Breast epithelium (tissue), 4 donors: ENCODE data around the gene HOXB1. TPM values are rescaled to one million over a fixed set of nuclear protein-coding genes. Genes with fewer than 3 reads are reported as not detected.

Experiments used
- DNase-seq, 2 donors: peaks; one replicate each; pipeline ENCODE4 v3.0.0-alpha.2; 2019; ENCODE audit warnings: low spot score in 2 of 2
- H3K27ac ChIP-seq, 2 donors: fragments of 200-600 bp; sonication (generic) in 1 of 2; one replicate each; pipeline ENCODE4 v1.5.1; 2016 to 2019; ENCODE audit warnings: mild to moderate bottlenecking in 1 of 2
- H3K27me3 ChIP-seq, 2 donors: fragments of 200-600 bp; sonication (generic) in 1 of 2; one replicate each; pipeline versions ENCODE4 v1.5.1 to v1.6.0; 2017 to 2019; ENCODE audit warnings: control low read depth in 1 of 2, mild to moderate bottlenecking in 1 of 2
- H3K36me3 ChIP-seq: fragments of 200-600 bp; one replicate; pipeline ENCODE4 v1.5.1; 2019
- H3K4me1 ChIP-seq, 2 donors: fragments of 200-600 bp; sonication (generic); one replicate each; pipeline ENCODE4 v1.5.1; 2016 to 2019; ENCODE audit warnings: control low read depth in 1 of 2
- H3K4me3 ChIP-seq, 3 donors: fragments of 200-600 bp; sonication (generic); 1 replicate in 2 of 3; 2 replicates in 1 of 3; pipeline ENCODE4 v1.5.1; 2016 to 2019; ENCODE audit warnings: mild to moderate bottlenecking in 3 of 3, moderate library complexity in 2 of 3
- H3K9me3 ChIP-seq, 2 donors: fragments of 200-600 bp; sonication (generic) in 1 of 2; one replicate each; pipeline ENCODE4 v1.5.1; 2016 to 2019; ENCODE audit warnings: control low read depth in 1 of 2
- POLR2A ChIP-seq: fragments of 450-650 bp; IDR thresholded peaks from one replicate; pipeline ENCODE4 v1.6.1; 2016; ENCODE audit warnings: antibody characterized with exemption, mild to moderate bottlenecking, moderate library complexity
- POLR2AphosphoS5 ChIP-seq, 3 donors: sonication (generic); formaldehyde crosslinking; IDR thresholded peaks; one replicate each; pipeline ENCODE4 v1.6.1; 2017; ENCODE audit warnings: antibody characterized with exemption in 3 of 3
- intact Hi-C: fragments of 100-400 bp; cut with DNase I; formaldehyde crosslinking; loops from one replicate; pipeline ENCODE4 v1.15.1; 2023; ENCODE audit warnings: low total_unique reads
- total RNA-seq, 3 donors: library from RNA; depleted of rRNA; stranded (reverse); fragments of >200 nt; gene quantifications; one replicate each; pipeline ENCODE4 v1.1.0, GENCODE V29; 2016
- TF ChIP-seq, protein P1 (sequence below), 3 donors: fragments of 450-650 bp; IDR thresholded peaks; one replicate each; pipeline ENCODE4 v1.5.1; 2016 to 2017; ENCODE audit warnings: antibody characterized with exemption in 3 of 3, mild to moderate bottlenecking in 3 of 3, moderate library complexity in 3 of 3

Gene HOXB1
- total RNA-seq, 3 donors from 2014 or later: not detected

DNA sequence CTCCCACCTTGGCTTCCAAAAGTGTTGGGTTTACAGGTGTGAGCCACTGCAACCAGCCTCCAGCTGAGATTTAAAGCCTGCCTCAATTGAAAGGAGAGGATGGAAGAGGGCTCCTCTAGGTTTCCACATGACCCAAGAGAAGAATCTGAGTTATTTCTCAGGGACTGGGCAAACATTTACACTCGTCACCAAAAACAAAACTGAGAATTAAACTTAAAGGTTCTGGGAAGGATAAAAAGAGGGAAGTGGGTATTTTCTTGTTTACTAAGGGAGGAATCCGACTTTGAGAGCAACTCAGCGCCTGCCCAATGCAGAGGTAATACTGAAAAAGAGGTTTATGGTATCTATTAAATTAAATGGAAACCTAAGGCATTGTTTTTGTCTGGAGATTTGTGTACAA is 13.3 kb downstream of the HOXB1 start:
- TF ChIP-seq POLR2A (no peak), POLR2AphosphoS5 (IDR thresholded peaks at IDR 0.05) (no peak)
- TF ChIP-seq, protein P1, sequence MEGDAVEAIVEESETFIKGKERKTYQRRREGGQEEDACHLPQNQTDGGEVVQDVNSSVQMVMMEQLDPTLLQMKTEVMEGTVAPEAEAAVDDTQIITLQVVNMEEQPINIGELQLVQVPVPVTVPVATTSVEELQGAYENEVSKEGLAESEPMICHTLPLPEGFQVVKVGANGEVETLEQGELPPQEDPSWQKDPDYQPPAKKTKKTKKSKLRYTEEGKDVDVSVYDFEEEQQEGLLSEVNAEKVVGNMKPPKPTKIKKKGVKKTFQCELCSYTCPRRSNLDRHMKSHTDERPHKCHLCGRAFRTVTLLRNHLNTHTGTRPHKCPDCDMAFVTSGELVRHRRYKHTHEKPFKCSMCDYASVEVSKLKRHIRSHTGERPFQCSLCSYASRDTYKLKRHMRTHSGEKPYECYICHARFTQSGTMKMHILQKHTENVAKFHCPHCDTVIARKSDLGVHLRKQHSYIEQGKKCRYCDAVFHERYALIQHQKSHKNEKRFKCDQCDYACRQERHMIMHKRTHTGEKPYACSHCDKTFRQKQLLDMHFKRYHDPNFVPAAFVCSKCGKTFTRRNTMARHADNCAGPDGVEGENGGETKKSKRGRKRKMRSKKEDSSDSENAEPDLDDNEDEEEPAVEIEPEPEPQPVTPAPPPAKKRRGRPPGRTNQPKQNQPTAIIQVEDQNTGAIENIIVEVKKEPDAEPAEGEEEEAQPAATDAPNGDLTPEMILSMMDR (IDR thresholded peaks at IDR 0.05): no peak
- intact Hi-C loops: no loop called here
- no peak overlapping the region for H3K27ac ChIP-seq

DNA sequence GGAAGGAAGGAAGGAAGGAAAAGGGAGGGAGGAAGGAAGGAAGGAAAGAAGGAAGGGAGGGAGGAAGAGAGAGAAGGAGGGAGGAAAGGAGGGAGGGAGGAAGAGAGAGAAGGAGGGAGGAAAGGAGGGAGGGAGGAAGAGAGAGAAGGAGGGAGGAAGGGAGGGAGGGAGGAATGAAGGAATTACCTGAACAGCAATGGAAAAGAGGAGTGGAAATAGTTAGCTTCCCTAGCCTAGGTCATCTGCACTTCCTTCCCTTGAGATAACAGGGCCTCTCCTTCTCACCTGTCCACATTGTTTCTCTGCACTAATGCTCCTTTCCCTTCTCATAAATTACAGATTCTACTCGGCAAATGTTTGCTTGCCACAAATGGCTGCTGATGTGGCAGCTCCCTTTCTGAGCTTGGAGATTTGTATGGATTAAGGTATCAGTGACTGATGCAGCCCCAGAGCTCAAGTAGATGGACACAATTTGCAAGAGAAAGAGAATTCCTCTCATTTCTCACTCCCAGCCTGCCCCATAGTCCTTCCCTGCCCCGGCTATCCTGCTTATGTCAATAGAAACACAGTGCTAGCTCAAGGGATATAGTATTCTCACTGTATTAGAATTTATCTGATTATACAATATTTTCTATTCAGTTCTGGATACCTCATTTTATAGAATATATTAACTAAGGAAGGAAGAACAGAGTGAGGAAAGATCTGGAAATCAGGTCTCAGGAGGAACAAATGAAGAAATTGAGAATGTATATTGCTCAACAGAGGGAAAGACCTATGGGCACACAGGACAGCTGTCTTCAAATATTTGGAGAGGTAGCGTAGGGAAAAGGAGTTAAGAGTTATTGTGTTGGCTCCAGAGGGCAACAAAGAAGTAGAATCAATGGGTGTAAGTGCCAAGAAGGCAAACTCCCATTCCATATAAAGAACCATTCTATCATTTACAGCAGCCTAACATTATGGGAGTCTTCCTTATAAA is 14.6 kb downstream of the HOXB1 start:
- TF ChIP-seq POLR2AphosphoS5 (IDR thresholded peaks at IDR 0.05) (no peak), POLR2A (no peak)
- TF ChIP-seq, protein P1 (IDR thresholded peaks at IDR 0.05): no peak
- no peak overlapping the region for H3K4me3 ChIP-seq
- intact Hi-C loops: no loop called here
- H3K27me3 ChIP-seq: no peaks in the 10 kb centered on the region
- no peaks in the 10 kb centered on the region for H3K4me1 ChIP-seq
- H3K9me3 ChIP-seq: no peaks in the 10 kb centered on the region
- H3K36me3 ChIP-seq: no peaks in the 10 kb centered on the region
- DNase-seq: no peak
- H3K27ac ChIP-seq: peak overlapping the region in 1 of 2 donors; percentile 32

More for the DNA sequence above, 13.3 kb downstream of the HOXB1 start:
- no peak for DNase-seq
- no peaks in the 10 kb centered on the region for H3K9me3 ChIP-seq
- H3K4me3 ChIP-seq: no peak overlapping the region
- H3K27me3 ChIP-seq: no peaks in the 10 kb centered on the region
- no peaks in the 10 kb centered on the region for H3K36me3 ChIP-seq
- no peaks in the 10 kb centered on the region for H3K4me1 ChIP-seq

DNA sequence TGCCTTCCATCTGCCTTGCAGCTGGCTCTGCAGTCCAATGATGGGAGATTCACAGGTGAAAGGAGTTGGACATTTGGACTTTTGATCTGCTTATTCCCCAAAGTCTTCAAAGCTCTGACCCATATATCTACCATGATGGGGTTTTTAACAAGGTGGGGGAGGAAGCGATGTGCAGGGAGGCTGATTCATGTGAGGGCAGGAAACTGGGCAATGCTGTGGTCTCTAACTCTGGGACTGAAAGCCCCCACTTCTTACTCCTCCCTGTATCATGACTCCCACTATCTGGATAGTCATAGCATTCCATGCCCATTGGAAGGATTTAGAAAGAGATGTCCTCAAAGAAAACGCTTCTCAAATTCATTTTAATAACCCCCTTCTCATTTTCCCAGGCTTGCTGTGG is 16.3 kb downstream of the HOXB1 start:
- no peak overlapping the region for H3K4me3 ChIP-seq
- no peak overlapping the region for H3K27ac ChIP-seq
- no peak for TF ChIP-seq POLR2AphosphoS5 (IDR thresholded peaks at IDR 0.05)
- TF ChIP-seq, protein P1 (IDR thresholded peaks at IDR 0.05): no peak
- TF ChIP-seq POLR2A: no peak
- H3K4me1 ChIP-seq: no peaks in the 10 kb centered on the region
- no peaks in the 10 kb centered on the region for H3K9me3 ChIP-seq
- intact Hi-C loops: no loop called here
- no peak for DNase-seq
- H3K27me3 ChIP-seq: no peaks in the 10 kb centered on the region
- no peaks in the 10 kb centered on the region for H3K36me3 ChIP-seq

DNA sequence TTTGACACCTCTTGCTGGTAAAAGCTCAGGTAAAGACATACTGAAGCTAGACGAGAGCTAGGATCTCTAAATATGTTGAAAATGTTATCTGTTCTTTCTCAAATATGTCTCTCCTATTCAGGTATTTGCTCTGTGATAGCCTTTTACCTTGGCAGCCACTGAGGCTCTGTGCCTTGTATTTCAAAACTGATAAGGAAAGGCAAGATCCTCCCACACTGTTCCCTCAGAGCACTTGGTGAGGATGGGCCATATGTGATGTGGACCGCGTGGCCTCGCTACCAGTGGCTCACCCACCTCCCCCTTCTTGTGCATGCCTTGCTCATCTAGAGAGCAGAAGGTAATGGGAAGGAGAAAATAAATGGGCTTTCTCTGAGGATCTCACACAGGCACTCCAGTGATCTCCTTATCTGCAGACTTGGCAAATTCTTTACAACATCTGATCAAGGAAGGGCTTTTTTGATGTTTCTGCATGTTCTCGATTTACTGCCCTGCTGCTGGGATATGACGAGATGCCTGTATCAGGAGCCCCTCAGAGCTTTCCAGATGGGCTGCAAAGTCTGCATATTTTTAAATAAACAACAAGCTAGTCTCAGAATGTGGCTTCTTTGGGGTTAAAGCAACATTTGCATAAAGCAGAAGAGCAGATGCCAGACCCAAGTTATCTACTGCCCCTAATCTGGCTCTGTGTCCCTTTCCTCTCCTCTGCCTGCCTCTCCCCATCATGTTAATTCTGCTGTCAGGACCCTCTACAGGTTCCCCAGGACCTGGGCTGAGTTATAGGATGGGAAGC is 16.9 kb downstream of the HOXB1 start:
- TF ChIP-seq POLR2AphosphoS5 (IDR thresholded peaks at IDR 0.05) (no peak), POLR2A (no peak)
- TF ChIP-seq, protein P1 (IDR thresholded peaks at IDR 0.05): no peak
- intact Hi-C loops: no loop called here
- H3K27me3 ChIP-seq: no peaks in the 10 kb centered on the region
- no peak overlapping the region for H3K4me3 ChIP-seq
- no peaks in the 10 kb centered on the region for H3K36me3 ChIP-seq
- H3K4me1 ChIP-seq: no peaks in the 10 kb centered on the region
- H3K9me3 ChIP-seq: no peaks in the 10 kb centered on the region
- no peak for DNase-seq
- H3K27ac ChIP-seq: no peak overlapping the region
